GM04504 (cell line): ENCODE measurements around the gene LGI2.
"Not testable (repeated sequence)": the region's sequence is repeated elsewhere in the genome, so short reads cannot be mapped to it uniquely, and the experiment has no call there.

Experiments
- DNase-seq: peaks from one replicate; pipeline ENCODE4 v3.0.0-alpha.2; 2012; ENCODE audit warnings: low read depth

Gene LGI2

DNA sequence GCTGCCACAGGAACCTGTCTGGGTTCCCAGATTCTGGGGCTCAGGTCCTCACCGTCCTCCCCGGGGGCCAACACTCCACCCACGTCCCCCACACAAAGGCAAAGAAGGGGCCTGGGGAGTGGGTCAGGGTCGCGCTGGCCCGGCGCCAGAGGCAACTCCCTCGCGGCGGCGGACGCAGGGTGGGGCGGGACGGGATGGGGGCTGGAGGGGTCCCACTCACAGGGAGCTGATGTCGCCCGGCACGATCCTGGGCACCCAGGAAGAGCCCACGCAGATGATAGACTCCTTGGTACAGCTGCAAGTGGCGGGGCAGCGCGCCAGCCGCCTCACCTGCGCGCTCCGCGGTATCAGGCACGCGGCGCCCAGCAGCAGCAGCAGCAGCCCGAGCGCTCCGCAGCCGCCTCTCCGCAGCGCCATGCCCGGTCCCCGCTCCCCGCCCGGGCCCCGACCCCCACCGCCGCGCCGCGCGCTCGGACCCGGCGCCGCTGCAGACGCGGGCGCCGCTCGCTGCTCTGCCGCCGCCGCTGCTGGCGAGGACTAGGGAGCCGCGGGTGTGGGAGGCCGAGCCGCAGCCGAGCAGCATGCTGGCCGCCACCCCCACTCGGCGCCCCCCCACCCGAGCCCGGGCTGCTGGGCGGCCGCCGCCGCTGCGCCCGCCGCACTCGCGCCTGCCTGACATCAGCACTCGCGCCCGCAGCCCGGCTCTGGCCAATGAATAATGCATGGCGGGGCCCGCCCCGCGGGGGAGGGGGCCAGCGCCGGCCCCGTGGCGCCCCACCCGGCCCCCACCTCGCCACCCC lies at the start of gene LGI2:
Gene LGI2 (minus strand): TSS at position 670 of the 800 bp plus-strand sequence. CDS start 253 bp downstream, at position 417.
- DNase-seq = no peak

- no peak for DNase-seq
These were observed 47.8 kb upstream of the LGI2 start for GRCh38 chr4:25078523-25078922.

DNA sequence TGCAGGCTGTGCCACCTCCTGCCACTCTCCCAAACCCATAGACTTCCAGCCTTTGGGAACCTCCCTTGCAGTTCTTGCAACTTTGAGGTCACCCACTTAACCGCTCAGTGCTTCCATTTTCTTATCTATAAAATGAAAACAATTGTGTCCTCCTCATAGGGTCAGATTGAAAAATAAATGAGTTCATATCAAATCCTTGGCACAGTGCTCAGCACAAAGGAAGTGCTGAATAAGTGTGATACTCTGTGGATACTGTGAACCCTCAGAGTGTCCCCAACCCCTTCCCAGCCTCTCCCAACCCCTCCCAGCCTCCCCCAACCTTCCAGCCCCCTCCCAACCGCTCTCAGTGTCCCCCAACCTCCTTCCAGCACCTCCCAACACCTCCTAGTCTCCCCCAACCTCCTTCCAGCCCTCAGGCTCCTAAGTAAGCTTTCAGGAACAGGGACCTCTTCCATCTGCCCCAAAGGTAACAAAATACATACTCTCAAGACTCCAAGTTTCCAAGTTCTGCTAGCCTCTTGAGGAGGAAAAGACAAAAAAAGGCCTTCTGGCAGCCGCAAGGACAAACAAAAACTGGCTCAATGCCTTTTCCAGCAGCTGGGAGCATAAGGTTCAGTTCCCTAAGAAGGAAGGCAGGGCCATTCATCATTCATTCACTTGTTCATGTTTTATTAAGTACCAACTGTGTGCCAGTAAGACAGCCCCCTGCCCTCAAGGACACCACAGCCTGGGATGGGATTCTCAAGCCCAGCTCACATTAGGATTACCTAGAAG lies 46.1 kb upstream of the LGI2 start:
- no peak for DNase-seq

- no peak for DNase-seq
These were observed 45.1 kb upstream of the LGI2 start for GRCh38 chr4:25075851-25076250.

GRCh38 chr4:25075129-25075528 lies 44.4 kb upstream of the LGI2 start:
- DNase-seq = no peak

DNA sequence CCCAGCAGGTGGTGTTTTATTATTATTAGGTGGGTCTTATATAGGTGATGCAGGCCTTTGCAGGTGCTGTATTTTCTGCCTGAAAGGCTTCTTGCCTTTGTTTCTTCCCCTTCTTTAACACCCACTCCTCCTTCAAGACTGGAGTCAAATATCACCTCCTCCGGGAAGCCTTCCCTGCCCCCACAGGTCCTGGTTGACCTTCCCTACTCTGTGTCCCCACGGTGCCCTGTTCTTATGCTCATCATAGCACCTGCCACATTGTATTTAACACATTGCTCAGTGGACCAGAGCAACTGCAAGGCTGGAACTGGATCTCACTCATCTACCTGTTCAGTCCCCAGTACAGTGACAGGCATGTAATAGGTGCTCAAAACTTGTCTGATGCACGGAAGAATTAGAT lies 39.8 kb upstream of the LGI2 start:
- DNase-seq = no peak

- DNase-seq = no peak
These were observed 38.3 kb upstream of the LGI2 start for GRCh38 chr4:25069014-25069413.

- DNase-seq = no peak
These were observed 37.6 kb upstream of the LGI2 start for GRCh38 chr4:25068386-25068785.

GRCh38 chr4:25065932-25066590 lies 35.3 kb upstream of the LGI2 start:
- no peak for DNase-seq

DNA sequence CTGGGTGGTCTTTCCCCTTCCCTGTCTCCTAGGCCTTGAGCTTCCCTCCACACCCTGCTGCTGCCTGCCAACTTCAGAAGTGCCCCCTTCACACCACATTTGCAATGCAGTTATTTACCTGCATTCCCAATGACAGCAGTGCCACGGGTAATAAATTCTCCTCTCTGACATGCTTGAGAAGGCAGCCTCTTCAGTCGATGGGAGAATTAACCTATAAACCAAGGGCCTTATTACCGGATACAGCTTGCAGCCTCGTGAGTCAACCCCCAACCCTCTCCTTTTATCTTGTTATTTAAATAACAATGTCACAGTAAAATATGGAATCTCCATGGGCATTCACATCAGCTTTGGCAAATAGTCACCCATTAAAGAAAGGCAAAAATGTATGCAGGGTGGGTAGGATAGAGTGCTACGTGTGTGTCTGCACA lies 34.7 kb upstream of the LGI2 start:
- no peak for DNase-seq

GRCh38 chr4:25064447-25064846 lies 33.7 kb upstream of the LGI2 start:
- not testable (repeated sequence) for DNase-seq

- no peak for DNase-seq
These were observed 32.4 kb upstream of the LGI2 start for GRCh38 chr4:25063116-25063515.

DNA sequence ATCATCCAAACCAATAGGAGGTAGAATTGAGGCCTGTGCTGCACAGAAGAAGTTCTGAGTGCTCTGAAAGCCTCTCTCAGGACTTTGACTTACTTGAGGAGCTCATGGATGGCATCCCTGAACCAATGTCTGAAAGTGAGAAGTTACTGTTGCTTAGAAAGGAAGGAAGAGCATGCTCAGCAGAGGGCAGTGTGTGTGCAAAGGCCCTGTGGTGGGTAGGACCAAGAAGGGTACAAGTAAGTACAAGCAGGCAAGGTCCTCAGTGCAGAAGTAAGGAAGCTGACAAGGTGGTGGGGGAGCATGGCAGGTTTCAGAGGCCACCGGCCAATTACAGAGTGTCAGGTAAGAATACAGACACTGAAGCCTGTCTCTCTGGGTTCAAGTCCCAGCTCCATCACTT lies 31.4 kb upstream of the LGI2 start:
- DNase-seq = no peak

DNA sequence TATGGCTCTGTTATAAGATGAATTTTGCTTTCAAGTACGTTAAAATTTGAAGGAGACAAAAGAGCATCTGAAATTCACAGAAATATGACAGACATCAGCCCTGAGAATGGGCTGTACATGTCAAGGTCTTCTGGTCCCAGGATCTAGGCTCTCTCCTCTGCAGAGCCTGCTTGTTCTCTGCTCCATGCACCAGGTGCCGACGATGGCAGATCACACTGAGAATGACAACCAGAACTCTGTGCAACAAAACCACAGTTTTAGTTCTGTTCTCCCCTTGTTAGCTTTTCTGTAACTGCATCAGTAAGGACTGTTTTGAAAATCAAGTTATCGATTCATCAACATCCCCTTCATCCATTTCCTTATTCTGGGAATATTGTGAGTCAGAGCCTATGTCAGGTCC lies 30.9 kb upstream of the LGI2 start:
- DNase-seq = no peak

- no peak for DNase-seq
These were observed 30.2 kb upstream of the LGI2 start for GRCh38 chr4:25060963-25061340.

DNA sequence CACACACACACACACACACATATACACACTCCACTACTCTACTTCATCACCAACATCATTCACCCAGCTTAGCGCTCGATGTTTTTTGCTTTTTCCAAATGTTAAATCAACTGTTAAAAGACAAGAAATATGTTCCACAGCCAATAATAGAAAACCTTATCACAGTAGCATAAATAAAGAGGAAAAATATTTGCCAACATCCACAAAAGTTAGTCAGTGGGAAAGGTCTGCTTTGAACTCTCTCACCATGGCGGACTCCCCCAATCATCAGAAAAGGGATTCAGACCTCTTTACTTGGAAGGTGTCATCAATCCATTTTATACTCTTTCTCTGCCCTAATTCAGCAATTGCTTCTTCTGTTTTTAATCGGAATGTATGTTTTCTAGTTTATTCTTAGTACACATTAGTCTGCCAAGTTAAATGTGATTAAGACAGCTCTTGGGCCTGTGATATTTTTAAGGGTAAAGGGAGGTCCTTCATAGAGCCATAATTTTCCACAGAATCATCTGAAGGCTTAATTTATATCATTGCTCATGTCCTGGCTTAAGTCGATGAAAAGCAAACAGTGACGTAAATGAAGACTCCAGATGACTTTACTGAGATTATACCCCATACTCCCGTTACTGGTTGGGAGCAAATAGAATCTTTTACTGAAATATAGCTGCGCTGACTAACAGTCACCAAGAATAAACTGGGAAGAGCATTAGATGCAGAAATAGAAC lies 29.7 kb upstream of the LGI2 start:
- DNase-seq = no peak

DNA sequence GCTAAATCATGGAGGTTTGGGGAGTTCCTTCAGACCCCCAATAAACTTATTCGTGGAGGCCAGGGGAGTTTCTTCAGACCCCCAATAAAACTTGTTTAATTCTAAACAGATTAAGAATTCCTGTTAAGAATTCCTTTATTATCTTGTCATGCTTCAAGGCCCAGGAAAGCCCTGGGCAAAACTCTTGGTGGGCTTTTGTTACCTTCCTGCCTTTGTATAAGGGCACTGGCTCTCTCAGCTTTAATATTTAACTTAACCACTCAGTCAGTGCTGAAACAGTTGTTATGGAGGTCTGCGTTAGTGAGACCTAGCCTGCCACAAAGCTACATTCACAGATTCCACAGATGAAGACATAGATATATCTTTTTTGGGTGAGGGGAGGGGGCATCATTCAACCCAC lies 29.0 kb upstream of the LGI2 start:
- DNase-seq = no peak

- DNase-seq = no peak
These were observed 28.1 kb upstream of the LGI2 start for GRCh38 chr4:25058796-25059195.

DNA sequence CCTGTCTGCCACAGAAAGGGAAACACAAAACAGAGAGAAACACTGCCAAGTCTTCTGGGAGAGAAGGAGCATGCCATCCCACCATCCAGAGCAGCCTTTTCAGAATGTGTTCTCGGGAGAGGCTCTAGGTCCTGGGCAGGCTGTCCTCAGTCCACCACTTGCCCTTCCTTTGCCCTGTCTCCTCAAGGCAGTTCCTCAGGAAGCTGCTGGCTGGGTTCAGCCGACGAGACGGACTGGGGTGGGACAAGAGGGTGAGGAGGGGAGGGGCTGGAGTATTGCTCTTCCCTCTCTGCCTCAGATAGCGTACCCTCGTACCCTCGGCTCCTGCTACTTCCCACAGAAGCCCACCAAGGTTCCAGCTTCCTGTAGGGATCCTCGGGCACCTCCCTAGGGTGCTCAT lies 26.6 kb upstream of the LGI2 start:
- DNase-seq = no peak

GRCh38 chr4:25052037-25052436 lies 21.3 kb upstream of the LGI2 start:
- DNase-seq = not testable (repeated sequence)

- no peak for DNase-seq
These were observed 20.8 kb upstream of the LGI2 start for GRCh38 chr4:25051534-25051933.

- DNase-seq = no peak
These were observed 19.8 kb upstream of the LGI2 start for GRCh38 chr4:25050370-25051078.
